Activated naive CD4-positive, alpha-beta T cell treated with anti-CD3 and anti-CD28 coated beads, Interleukin-2, amount 10 ng/mL, durations not matched to agents 7 days and 5 days (primary cell): ENCODE measurements around the gene CFAP91.
"Not testable (repeated sequence)": the region's sequence is repeated elsewhere in the genome, so short reads cannot be mapped to it uniquely, and the experiment has no call there.

ENCODE experiments used
- CTCF ChIA-PET: fragments of 350-600 bp; sonication (Branson Sonifier 250); formaldehyde crosslinking; loops from one replicate; lab custom pipeline; 2021; ENCODE audit warnings: antibody characterized with exemption; lab: Charles Lee
- DNase-seq: peaks from one replicate; pipeline ENCODE4 v3.0.0-alpha.2; 2020
- H3K27ac Mint-ChIP-seq: one replicate; pipeline ENCODE4 v1.8.0; 2021; ENCODE audit warnings: mild to moderate bottlenecking, moderate library complexity, mixed read lengths
- H3K27me3 Mint-ChIP-seq: one replicate; pipeline ENCODE4 v1.8.0; 2021; ENCODE audit warnings: mild to moderate bottlenecking, mixed read lengths
- H3K36me3 Mint-ChIP-seq: one replicate; pipeline ENCODE4 v1.8.0; 2021; ENCODE audit warnings: mixed read lengths
- H3K4me1 Mint-ChIP-seq: one replicate; pipeline ENCODE4 v1.8.0; 2021; ENCODE audit warnings: mixed read lengths
- H3K4me3 Mint-ChIP-seq: one replicate; pipeline ENCODE4 v1.8.0; 2021; ENCODE audit warnings: mild to moderate bottlenecking, moderate library complexity, mixed read lengths
- H3K9me3 Mint-ChIP-seq: one replicate; pipeline ENCODE4 v1.8.0; 2021; ENCODE audit warnings: mixed read lengths

CFAP91 gene

DNA sequence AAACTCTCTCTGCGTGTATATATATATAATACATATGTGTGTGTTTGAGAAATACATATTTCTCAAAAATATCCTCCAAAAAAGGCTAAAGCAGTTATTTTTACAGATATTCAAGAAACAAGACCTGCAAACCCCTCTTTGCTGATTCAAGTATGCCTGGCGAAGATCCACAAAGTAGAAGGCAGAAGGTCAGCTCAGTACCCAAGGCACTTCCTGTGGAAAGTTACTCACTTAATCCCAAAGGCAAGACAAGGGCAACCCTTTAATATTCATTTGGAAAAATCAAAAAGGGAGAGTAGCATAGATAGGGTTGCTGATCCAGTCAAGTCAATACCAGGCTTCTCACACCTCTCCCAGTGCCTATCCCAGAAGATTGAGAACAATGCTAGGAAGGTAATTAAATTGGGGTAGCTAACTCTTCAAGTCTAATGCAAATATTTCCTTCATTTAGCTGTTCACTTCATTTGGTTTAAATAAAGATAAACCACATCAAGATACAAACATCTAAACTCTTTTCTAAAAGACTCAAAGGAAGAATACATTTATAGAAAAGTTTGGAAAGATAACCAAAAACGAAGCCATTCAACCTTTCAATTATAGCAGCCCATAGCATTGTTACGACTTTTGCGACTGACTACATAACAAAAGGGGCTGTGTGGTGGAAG lies 32.8 kb upstream of the CFAP91 start:
- H3K36me3 Mint-ChIP-seq: peaks cover 60% of the 10 kb centered on the region
- H3K4me1 Mint-ChIP-seq: peaks cover 20% of the 10 kb centered on the region
- CTCF ChIA-PET: no interaction called here
- no peaks in the 10 kb centered on the region for H3K27me3 Mint-ChIP-seq
- DNase-seq: no peak
- no peak overlapping the region for H3K4me3 Mint-ChIP-seq
- H3K9me3 Mint-ChIP-seq: no peaks in the 10 kb centered on the region
- no peak overlapping the region for H3K27ac Mint-ChIP-seq

DNA sequence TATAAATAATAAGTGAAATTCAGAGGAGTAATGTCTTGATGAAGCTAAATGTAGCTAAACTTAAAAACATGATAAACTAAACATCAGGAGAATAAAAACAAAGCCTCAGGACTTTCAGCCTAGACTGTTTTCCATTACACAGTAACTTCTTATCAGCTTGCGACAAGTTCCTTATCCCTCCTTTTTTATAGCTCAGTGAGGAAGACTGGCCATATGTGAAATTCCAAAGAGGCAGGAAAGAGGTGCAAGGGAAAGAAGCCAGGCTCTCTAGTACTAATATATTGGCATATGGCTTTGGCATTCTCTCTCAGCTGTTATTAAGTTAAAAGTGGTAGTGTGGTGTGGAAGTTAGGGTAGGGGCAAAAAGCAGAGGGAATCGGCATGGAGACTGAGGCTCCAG lies 30.0 kb upstream of the CFAP91 start:
- DNase-seq: no peak
- Mint-ChIP-seq H3K27me3 (no peaks in the 10 kb centered on the region), H3K4me1 (peaks cover 40% of the 10 kb centered on the region), H3K36me3 (peaks cover 57% of the 10 kb centered on the region), H3K4me3 (no peak overlapping the region), H3K27ac (no peak overlapping the region), H3K9me3 (no peaks in the 10 kb centered on the region)
- CTCF ChIA-PET: interaction anchor here (1.0 kb wide), 2 partner anchors 8 to 13 kb away, joined by 3 read pairs; no protein-coding TSS in a partner anchor

DNA sequence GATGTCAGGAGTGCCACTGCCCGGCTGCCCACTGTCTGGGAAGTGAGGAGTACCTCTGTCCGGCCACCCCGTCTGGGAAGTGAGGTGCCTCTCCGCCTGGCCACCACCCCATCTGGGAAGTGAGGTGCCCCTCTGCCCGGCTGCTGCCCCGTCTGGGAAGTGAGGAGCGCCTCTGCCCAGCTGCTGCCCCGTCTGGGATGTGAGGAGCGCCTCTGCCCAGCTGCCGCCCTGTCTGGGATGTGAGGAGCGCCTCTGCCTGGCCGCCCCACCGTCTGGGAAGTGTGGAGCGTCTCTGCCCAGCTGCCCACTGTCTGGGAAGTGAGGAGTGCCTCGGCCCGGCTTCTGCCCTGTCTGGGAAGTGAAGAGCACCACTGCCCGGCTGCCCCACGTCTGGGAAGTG lies 28.9 kb upstream of the CFAP91 start:
- DNase-seq: no peak
- Mint-ChIP-seq H3K36me3 (peaks cover 56% of the 10 kb centered on the region), H3K4me1 (peaks cover 41% of the 10 kb centered on the region), H3K4me3 (no peak overlapping the region), H3K27ac (no peak overlapping the region), H3K9me3 (no peaks in the 10 kb centered on the region), H3K27me3 (no peaks in the 10 kb centered on the region)
- CTCF ChIA-PET: no interaction called here

DNA sequence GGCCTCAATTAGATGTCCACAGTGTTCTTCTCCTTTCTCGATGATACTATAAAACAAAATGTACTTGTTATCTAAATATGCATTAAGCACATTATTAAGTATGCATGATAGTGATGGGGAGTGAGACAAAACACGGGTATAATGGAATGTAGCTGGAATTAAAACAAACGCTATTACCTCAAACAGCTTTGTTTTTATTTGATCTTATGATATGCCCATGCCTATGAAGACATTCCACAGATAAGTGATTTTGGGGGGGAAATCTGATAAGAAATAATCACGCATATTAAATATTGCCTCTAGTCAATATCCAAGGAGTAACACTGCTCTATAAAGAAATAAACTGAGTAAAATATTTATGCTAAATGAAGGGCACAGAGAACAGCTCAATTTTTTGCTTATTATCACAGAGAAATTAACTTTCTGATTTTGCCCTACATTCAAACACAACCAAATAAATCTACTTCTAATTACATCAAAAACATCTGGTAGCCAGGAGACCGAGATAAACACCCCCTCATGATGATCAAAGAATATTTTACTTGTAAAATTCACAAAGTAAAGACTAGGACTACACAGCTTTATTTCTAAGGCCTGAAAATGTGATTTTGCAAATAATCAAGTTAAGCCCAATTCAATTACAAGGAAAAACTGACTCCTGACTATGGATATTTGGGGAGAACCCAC lies 27.5 kb upstream of the CFAP91 start:
- Mint-ChIP-seq H3K27me3 (no peaks in the 10 kb centered on the region), H3K9me3 (no peaks in the 10 kb centered on the region), H3K4me1 (peaks cover 38% of the 10 kb centered on the region), H3K27ac (peak overlapping the region; percentile 92), H3K4me3 (peak overlapping the region; percentile 95), H3K36me3 (peaks cover 44% of the 10 kb centered on the region)
- DNase-seq: no peak
- CTCF ChIA-PET: interaction anchor here (0.8 to 2.3 kb wide), 2 partner anchors 13 to 74 kb away, joined by 3 to 7 read pairs; no protein-coding TSS in a partner anchor

DNA sequence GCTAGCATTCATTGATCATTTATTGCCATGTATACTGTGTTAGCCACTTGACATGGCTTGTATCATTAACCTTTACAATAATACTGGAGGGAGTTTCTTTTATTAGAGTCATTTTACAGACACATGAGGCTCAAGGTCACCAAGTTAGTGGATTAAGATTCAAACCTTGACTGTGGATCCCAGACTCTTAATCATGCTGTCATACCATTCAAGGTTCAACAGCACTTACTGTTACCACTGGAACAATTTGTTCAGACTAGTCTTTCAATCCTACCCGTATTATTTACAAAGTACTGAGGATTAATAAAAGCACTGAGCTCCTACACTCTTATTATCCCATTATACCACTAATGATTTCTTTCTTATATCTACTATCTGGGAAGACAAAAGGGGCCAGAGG lies 26.8 kb upstream of the CFAP91 start:
- Mint-ChIP-seq H3K9me3 (no peaks in the 10 kb centered on the region), H3K4me1 (peaks cover 38% of the 10 kb centered on the region), H3K27ac (peak overlapping the region; percentile 92), H3K4me3 (peak overlapping the region; percentile 95), H3K27me3 (no peaks in the 10 kb centered on the region), H3K36me3 (peaks cover 38% of the 10 kb centered on the region)
- DNase-seq: no peak
- CTCF ChIA-PET: interaction anchor here (2.3 kb wide), 1 partner anchor 75 kb away, joined by 7 read pairs; no protein-coding TSS in a partner anchor

DNA sequence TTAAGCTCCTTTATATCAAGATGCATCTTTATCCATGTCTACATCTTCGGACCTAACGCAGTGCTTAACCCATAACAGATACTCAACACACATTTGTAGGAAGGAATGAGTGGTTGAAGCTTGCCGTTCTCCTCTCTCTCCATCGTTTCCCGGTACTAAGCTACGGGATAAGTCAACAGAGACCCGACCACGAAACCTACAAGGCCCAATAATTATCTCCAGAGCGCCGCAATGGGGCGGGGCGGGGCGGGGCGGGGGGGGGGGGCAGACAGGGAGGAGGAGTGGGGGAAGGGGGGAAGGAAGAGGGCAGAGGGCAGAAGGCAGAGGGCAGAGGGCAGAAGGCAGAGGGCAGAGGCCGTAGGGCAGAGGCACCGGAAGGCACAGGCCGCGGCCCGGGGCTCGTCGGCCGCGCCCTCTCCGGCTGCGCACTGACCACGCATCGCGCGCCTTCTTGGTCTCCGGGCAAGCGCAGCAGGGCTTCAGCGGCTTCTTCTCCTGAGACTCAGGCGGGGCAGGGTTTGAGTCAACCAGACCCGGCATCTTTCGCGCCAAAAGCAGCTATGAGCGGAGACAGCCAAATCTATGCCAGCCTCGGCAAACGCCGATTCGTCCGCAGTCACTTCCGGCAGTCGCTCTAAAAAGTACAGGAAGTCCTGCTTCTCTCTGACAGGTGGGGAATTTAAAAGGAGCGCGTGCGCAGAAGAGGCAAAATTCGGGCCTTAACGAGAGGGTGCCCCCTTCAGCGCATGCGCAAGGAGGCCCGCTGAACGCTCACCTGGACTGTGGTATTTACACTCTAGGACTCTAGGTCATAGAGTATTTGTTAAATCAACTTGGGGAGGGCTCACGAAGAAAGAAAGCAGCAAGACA lies 25.8 kb upstream of the CFAP91 start, which contains the start of gene COX17:
COX17 (minus strand) TSS at position 636 of the 870 bp plus-strand sequence; CDS start at position 540, 96 bp downstream.
- H3K27ac Mint-ChIP-seq: peak within 1 kb of the TSS; percentile 92
- CTCF ChIA-PET: interaction anchor here (2.3 kb wide), 1 partner anchor 76 kb away, joined by 7 read pairs; no protein-coding TSS in a partner anchor

DNA sequence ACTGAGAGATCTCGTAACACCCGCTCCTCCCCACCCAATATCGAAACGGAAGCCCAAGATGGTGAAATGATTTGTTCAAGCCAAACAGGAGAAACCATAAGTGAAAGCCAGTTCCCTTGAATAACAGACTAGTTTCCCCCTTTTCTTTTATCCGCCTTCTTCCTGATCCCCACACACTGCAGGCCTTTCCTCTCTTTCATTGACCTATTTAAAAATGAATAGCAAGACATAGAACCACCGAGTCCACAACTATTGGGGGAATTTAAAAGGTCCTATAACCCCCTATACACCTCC lies 25.2 kb upstream of the CFAP91 start:
- no peak for DNase-seq
- H3K4me1 Mint-ChIP-seq: peaks cover 34% of the 10 kb centered on the region
- no peaks in the 10 kb centered on the region for H3K27me3 Mint-ChIP-seq
- H3K27ac Mint-ChIP-seq: peak overlapping the region; percentile 92
- peak overlapping the region; percentile 95 for H3K4me3 Mint-ChIP-seq
- H3K36me3 Mint-ChIP-seq: peaks cover 26% of the 10 kb centered on the region
- no peaks in the 10 kb centered on the region for H3K9me3 Mint-ChIP-seq
- CTCF ChIA-PET: interaction anchor here (2.3 kb wide), 1 partner anchor 77 kb away, joined by 7 read pairs; no protein-coding TSS in a partner anchor

More for the DNA sequence above, 25.8 kb upstream of the CFAP91 start, which contains the start of gene COX17:
- no peaks in the 10 kb centered on the region for H3K27me3 Mint-ChIP-seq
- peak; percentile 97 for DNase-seq
- H3K36me3 Mint-ChIP-seq: peaks cover 30% of the 10 kb centered on the region
- H3K4me3 Mint-ChIP-seq: peak within 1 kb of the TSS; percentile 95
- no peaks in the 10 kb centered on the region for H3K9me3 Mint-ChIP-seq
- peaks cover 37% of the 10 kb centered on the region for H3K4me1 Mint-ChIP-seq

DNA sequence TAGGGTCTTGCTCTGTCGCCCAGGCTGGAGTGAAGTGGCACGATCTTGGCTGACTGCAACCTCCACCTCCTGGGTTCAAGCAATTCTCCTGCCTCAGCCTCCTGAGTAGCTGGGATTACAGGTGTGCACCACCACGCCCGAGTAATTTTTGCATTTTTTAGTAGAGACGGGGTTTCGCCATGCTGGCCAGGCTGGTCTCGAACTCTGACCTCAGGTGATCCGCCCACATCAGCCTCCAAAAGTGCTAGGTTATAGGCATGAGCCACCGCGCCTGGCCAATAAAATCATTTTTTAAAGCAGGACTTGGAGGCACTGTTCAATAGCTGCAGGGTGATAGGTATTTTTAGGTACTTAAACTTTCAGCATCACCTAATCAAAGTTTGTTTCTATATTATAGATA lies 24.6 kb upstream of the CFAP91 start:
- not testable (repeated sequence) for DNase-seq, H3K27me3 Mint-ChIP-seq, H3K9me3 Mint-ChIP-seq, H3K4me3 Mint-ChIP-seq
- Mint-ChIP-seq H3K27ac (peak overlapping the region; percentile 69), H3K4me1 (peaks cover 30% of the 10 kb centered on the region), H3K36me3 (peaks cover 20% of the 10 kb centered on the region)
- CTCF ChIA-PET: interaction anchor here (3.5 kb wide), 1 partner anchor 77 kb away, joined by 25 read pairs; no protein-coding TSS in a partner anchor

DNA sequence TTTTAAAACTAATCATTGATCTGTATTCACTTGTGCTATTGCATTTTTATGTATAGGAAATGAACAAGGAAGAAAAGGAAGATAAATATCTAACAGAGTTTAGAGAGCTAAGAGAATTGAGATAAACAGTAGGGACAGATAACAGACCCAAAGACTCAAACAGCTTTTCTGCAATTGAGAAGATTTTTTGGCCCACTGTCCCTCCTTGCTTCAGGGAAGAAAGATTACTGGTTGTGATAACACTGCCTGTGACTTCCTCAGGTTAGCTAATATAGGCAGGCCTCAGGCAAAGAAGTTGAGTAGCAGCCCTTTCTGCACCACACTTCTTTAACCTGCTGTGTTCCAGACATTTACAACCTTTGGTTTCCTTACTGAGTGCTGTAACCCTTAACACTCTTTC lies 22.9 kb upstream of the CFAP91 start:
- peaks cover 11% of the 10 kb centered on the region for H3K36me3 Mint-ChIP-seq
- CTCF ChIA-PET: interaction anchor here (0.6 to 3.5 kb wide), 14 partner anchors 10 to 798 kb away, joined by 3 to 25 read pairs (median 4); partner anchors contain the start of genes B4GALT4 and IGSF11
- H3K27me3 Mint-ChIP-seq: no peaks in the 10 kb centered on the region
- H3K27ac Mint-ChIP-seq: no peak overlapping the region
- peaks cover 25% of the 10 kb centered on the region for H3K4me1 Mint-ChIP-seq
- H3K9me3 Mint-ChIP-seq: no peaks in the 10 kb centered on the region
- DNase-seq: no peak
- no peak overlapping the region for H3K4me3 Mint-ChIP-seq

DNA sequence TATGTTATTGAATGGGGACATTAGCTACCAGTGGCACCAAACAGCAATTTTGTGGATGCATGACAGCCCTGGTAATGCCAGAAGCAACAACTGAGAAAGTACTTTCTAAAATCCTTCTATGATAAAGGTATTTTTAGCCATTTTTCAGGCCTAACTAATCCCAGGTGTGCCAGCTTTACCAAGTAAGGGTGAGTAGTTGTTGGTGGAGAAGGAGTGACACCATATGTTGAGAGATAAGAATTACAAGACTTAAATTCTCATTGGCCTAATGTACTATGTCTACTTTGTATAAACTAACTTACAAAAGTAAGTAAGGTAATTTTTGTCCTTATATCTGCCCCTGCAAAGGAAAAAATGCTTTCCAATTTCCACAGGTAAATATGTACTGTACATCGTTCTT lies 21.5 kb upstream of the CFAP91 start:
- Mint-ChIP-seq H3K4me1 (peaks cover 11% of the 10 kb centered on the region), H3K9me3 (no peaks in the 10 kb centered on the region), H3K27me3 (no peaks in the 10 kb centered on the region), H3K27ac (no peak overlapping the region), H3K36me3 (no peaks in the 10 kb centered on the region), H3K4me3 (no peak overlapping the region)
- no peak for DNase-seq
- CTCF ChIA-PET: interaction anchor here (0.6 to 3.5 kb wide), 24 partner anchors 8 to 802 kb away, joined by 3 to 25 read pairs (median 4); partner anchors contain the start of genes B4GALT4, CD80, IGSF11 and TEX55

DNA sequence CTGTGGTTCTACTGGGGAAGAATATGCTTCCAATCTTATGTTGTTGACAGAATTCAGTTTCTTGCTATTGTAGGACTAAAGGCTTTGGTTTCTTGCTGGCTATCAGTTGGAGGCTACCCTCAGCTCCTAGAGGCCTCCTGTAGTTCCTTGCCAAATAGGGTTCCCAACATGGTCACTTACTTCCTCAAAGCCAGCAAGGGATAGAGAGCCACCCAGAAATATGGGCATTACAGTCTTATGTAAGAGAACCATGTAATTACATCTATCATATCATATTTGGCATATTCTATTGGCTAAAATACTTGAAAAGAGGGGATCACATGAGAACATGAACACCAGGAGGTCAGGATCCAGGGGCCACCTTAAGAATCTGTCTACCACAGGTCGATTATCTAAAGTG lies 19.4 kb upstream of the CFAP91 start:
- no peak for DNase-seq
- peaks cover 11% of the 10 kb centered on the region for H3K27me3 Mint-ChIP-seq
- H3K9me3 Mint-ChIP-seq: no peaks in the 10 kb centered on the region
- no peaks in the 10 kb centered on the region for H3K4me1 Mint-ChIP-seq
- no peak overlapping the region for H3K4me3 Mint-ChIP-seq
- H3K27ac Mint-ChIP-seq: no peak overlapping the region
- no peaks in the 10 kb centered on the region for H3K36me3 Mint-ChIP-seq
- CTCF ChIA-PET: interaction anchor here (0.6 to 3.1 kb wide), 2 partner anchors 25 to 799 kb away, joined by 3 to 21 read pairs; no protein-coding TSS in a partner anchor

DNA sequence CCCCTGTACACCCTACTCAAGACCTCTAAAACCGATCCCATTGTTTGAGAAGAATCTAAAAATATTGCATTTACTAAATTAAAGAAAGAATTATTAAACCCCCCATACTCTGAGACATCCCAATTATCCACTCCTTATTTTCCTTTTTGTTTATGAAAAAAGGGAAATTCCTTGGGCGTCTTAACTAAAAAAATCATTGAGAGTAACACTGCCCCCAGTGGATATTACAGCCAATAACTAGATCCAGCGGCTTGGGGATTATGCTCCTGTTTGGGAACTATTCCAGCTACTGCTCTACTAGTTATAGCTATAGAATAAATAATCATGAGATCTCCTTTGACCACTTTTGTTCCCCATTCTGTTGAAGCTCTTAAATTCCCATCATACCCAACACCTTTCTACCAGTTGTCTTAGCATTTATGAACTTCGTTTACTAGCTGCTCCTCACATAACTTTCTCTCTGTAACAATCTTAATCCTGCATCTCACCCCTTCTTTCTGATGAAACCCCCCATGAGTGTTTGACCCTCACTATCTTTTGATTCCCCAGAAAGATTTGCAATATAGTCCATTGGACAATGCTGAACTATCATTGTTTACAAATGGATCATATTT lies 12.7 kb upstream of the CFAP91 start:
- Mint-ChIP-seq H3K27me3 (peaks cover 21% of the 10 kb centered on the region), H3K9me3 (no peaks in the 10 kb centered on the region), H3K36me3 (no peaks in the 10 kb centered on the region), H3K27ac (no peak overlapping the region), H3K4me1 (no peaks in the 10 kb centered on the region), H3K4me3 (no peak overlapping the region)
- CTCF ChIA-PET: interaction anchor here (0.6 to 2.8 kb wide), 4 partner anchors 9 to 806 kb away, joined by 3 to 13 read pairs (median 3); no protein-coding TSS in a partner anchor
- no peak for DNase-seq

DNA sequence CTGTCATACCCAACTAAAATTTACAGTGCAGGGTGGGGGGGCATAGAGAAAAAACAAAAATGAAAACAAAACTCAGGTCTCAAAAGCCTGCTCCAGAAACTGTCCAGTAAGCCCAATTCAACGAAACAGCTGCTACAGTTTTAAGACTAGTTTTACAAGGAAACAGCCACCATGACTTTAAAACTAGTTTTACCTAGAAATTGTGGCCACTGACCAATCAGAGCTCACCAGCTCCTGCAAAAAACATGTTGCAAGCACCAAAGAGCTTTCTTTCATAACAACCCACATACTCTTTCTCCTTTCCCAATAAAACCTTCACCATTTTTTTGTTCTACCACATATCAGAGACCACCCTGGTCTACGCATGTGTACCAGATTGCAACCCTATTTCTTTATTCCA lies 7.3 kb upstream of the CFAP91 start:
- Mint-ChIP-seq H3K27ac (no peak overlapping the region), H3K4me3 (no peak overlapping the region), H3K36me3 (no peaks in the 10 kb centered on the region), H3K27me3 (peaks cover 9% of the 10 kb centered on the region), H3K9me3 (no peaks in the 10 kb centered on the region), H3K4me1 (peaks cover 6% of the 10 kb centered on the region)
- CTCF ChIA-PET: interaction anchor here (0.9 kb wide), 1 partner anchor 314 kb away, joined by 3 read pairs; no protein-coding TSS in a partner anchor
- DNase-seq: no peak
